Ishikawa (cell line): ENCODE results near the gene PPP3R2.

ENCODE experiments used
- CEBPB ChIP-seq: IDR thresholded peaks from 2 replicates; pipeline ENCODE4 v1.6.1; 2012
- CREB1 ChIP-seq: IDR thresholded peaks from 2 replicates; pipeline ENCODE4 v1.6.1; 2012; ENCODE audit warnings: low read depth
- EGR1 ChIP-seq: IDR thresholded peaks from 2 replicates; pipeline ENCODE4 v1.6.1; 2012
- EP300 ChIP-seq: IDR thresholded peaks from 2 replicates; pipeline ENCODE4 v1.6.1; 2012; ENCODE audit warnings: borderline replicate concordance
- FOXM1 ChIP-seq: IDR thresholded peaks from 2 replicates; pipeline ENCODE4 v1.6.1; 2012; ENCODE audit warnings: low read depth, borderline replicate concordance
- NFIC ChIP-seq: IDR thresholded peaks from 2 replicates; pipeline ENCODE4 v1.6.1; 2012
- RAD21 ChIP-seq: IDR thresholded peaks from 2 replicates; pipeline ENCODE4 v1.6.1; 2012; ENCODE audit warnings: low read depth
- TAF1 ChIP-seq: IDR thresholded peaks from 2 replicates; pipeline ENCODE4 v1.6.1; 2012; ENCODE audit warnings: low read depth, mild to moderate bottlenecking
- TCF12 ChIP-seq: IDR thresholded peaks from 2 replicates; pipeline ENCODE4 v1.6.1; 2012; ENCODE audit warnings: low read depth
- TEAD4 ChIP-seq: IDR thresholded peaks from 2 replicates; pipeline ENCODE4 v1.6.1; 2012
- YY1 ChIP-seq: IDR thresholded peaks from 2 replicates; pipeline ENCODE4 v1.6.1; 2012; ENCODE audit warnings: low read depth
- ZBTB7A ChIP-seq: IDR thresholded peaks from 2 replicates; pipeline ENCODE4 v1.6.1; 2012; ENCODE audit warnings: low read depth
- TF ChIP-seq, protein P1 (sequence below): IDR thresholded peaks from 2 replicates; pipeline ENCODE4 v1.6.1; 2012
- TF ChIP-seq, protein P2 (sequence below): IDR thresholded peaks from 2 replicates; pipeline ENCODE4 v1.6.1; 2012
- TF ChIP-seq, protein P3 (sequence below): IDR thresholded peaks from 2 replicates; pipeline ENCODE4 v1.6.1; 2012; ENCODE audit warnings: low read depth, mild to moderate bottlenecking

Gene PPP3R2

DNA sequence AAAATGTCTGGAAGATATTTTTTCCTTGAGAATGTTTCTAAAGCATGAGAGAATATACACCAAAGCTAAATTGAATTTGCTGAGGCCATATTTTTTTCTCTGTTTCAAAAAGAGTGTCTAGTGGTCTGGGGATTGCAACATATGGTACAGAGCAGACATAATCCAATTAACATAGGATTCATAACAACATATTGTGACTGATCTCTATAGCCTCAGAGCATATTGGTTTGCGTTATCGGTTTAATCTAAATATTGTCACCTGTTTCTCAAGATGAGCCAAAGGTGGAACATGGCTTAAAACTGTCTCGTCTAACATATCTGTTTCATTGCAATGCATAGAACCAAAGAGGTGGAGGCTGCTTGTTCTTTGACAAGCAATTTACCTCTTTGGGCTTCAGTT lies 3.9 kb downstream of the PPP3R2 start:
- no peak for TF ChIP-seq RAD21
- TF ChIP-seq, protein P1, sequence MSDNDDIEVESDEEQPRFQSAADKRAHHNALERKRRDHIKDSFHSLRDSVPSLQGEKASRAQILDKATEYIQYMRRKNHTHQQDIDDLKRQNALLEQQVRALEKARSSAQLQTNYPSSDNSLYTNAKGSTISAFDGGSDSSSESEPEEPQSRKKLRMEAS: no peak

DNA sequence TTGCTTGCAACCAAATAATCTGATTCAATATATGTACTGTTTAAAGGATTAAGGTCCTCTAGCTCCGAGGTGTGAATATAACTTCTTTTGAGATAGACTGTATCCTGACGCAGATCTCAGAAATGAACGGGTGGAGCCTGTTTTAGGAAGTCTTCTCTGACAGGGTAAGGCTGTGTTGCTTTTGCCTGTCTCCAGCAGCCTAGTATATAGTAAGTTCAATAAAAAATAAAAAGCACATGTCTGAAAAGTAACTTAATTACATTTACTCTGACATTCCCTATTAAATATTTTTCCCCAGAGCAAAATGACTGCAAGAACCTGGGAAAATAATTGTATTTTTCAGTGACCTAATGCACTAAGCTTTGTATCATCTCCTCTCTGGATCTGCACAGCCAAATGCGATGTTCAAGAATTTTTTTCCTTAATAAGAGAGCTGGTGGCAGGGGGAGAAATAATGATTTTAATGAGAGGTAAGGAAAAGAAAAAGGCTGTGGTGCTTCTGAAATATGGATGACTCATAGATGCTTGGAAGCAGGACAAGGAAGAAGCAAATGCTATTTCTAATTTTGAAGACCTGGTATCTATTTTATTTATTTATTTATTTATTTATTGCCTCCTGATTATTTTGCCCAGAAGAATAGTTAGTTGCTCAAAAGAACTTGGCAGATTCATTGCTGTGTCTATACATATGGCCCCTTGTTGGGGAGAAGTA lies 7.3 kb downstream of the PPP3R2 start:
- TF ChIP-seq NFIC: no peak
- no peak for TF ChIP-seq FOXM1
- no peak for TF ChIP-seq TAF1
- no peak for TF ChIP-seq RAD21
- TF ChIP-seq EP300: no peak
- TF ChIP-seq YY1: no peak
- TF ChIP-seq TCF12: no peak

DNA sequence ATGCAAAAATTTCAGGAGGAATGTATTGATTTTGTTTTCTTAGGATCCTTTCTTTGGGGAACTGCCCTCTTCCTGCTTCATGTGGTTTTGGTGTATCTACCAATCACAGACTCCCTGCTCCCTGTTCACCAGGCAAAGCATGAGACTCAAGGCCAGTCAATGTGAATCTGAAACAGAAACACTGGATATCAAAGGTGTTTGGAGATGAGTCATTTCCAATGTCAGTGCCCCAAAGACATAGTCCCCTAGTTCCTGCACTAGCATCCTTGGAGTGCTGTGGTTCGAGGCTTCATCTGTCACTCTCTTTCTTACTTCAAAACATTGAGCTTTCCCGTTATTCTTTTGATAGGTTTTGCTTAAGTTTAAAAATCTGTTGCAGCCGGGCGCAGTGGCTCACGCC lies 8.1 kb downstream of the PPP3R2 start:
- TF ChIP-seq ZBTB7A (no peak), CREB1 (no peak), NFIC (no peak), RAD21 (no peak), TCF12 (no peak), TAF1 (no peak), FOXM1 (no peak), YY1 (no peak), CEBPB (no peak), TEAD4 (no peak), EGR1 (no peak), EP300 (no peak)
- TF ChIP-seq, protein P2, sequence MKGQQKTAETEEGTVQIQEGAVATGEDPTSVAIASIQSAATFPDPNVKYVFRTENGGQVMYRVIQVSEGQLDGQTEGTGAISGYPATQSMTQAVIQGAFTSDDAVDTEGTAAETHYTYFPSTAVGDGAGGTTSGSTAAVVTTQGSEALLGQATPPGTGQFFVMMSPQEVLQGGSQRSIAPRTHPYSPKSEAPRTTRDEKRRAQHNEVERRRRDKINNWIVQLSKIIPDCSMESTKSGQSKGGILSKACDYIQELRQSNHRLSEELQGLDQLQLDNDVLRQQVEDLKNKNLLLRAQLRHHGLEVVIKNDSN: no peak
- TF ChIP-seq, protein P1: no peak
- TF ChIP-seq, protein P3, sequence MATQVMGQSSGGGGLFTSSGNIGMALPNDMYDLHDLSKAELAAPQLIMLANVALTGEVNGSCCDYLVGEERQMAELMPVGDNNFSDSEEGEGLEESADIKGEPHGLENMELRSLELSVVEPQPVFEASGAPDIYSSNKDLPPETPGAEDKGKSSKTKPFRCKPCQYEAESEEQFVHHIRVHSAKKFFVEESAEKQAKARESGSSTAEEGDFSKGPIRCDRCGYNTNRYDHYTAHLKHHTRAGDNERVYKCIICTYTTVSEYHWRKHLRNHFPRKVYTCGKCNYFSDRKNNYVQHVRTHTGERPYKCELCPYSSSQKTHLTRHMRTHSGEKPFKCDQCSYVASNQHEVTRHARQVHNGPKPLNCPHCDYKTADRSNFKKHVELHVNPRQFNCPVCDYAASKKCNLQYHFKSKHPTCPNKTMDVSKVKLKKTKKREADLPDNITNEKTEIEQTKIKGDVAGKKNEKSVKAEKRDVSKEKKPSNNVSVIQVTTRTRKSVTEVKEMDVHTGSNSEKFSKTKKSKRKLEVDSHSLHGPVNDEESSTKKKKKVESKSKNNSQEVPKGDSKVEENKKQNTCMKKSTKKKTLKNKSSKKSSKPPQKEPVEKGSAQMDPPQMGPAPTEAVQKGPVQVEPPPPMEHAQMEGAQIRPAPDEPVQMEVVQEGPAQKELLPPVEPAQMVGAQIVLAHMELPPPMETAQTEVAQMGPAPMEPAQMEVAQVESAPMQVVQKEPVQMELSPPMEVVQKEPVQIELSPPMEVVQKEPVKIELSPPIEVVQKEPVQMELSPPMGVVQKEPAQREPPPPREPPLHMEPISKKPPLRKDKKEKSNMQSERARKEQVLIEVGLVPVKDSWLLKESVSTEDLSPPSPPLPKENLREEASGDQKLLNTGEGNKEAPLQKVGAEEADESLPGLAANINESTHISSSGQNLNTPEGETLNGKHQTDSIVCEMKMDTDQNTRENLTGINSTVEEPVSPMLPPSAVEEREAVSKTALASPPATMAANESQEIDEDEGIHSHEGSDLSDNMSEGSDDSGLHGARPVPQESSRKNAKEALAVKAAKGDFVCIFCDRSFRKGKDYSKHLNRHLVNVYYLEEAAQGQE: no peak

DNA sequence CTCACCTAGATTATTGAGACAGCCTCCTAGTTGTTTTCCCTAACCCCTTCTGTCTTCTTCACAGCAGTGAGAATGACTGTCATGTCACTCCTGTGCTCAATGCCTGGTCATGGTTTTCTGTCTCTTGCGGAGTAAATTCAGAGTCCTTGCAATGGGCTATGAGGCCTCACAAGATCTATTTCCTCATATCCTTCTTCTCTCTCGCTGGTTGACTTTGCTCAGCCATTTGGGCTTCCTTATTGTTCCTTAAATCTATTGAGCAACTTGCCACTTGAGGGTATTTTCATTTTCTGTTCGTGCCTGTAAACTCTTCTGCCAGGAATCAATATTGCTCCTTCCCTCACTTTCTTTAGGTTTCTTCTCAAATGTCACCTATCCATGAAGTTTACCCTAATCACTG lies 9.0 kb downstream of the PPP3R2 start:
- TF ChIP-seq, protein P1: no peak
- TF ChIP-seq TEAD4: no peak
- no peak for TF ChIP-seq CEBPB
- TF ChIP-seq NFIC: no peak
- TF ChIP-seq TAF1: no peak
- TF ChIP-seq EGR1: no peak
- TF ChIP-seq, protein P2: no peak
- TF ChIP-seq YY1: no peak
- no peak for TF ChIP-seq TCF12
- no peak for TF ChIP-seq ZBTB7A
- no peak for TF ChIP-seq CREB1
- TF ChIP-seq RAD21: no peak
- no peak for TF ChIP-seq FOXM1

DNA sequence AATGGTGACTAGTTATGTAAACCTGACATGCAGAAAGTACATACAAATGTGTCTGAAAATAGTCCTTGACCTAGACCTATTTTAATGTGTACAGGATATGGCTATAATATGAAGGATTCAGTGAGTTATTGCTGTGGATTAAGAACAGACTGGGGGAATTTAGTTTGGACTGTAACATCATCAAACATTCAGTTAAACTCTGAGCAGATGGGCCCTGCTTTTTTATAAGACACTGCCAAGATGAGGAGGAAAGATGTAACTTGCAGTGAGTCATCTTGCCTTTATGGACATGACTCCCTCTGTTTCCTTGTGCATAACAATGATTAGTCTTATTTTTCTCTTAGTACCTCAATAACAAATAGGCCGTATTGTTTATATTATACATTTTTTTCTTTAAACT lies 12.2 kb downstream of the PPP3R2 start:
- TF ChIP-seq YY1: no peak
- TF ChIP-seq TCF12: no peak
- no peak for TF ChIP-seq TAF1
- no peak for TF ChIP-seq RAD21
- no peak for TF ChIP-seq EP300
- TF ChIP-seq, protein P2: no peak
- TF ChIP-seq CEBPB: no peak
- no peak for TF ChIP-seq NFIC
- TF ChIP-seq, protein P3: no peak
- TF ChIP-seq EGR1: no peak
- TF ChIP-seq, protein P1: no peak
- TF ChIP-seq CREB1: no peak
- no peak for TF ChIP-seq ZBTB7A
- TF ChIP-seq TEAD4: no peak
- no peak for TF ChIP-seq FOXM1
